Breast epithelium (tissue), 3 donors: Measurements from ENCODE around the gene LRRC18.

ENCODE experiments used
- CTCF ChIP-seq, 3 donors: fragments of 450-650 bp; IDR thresholded peaks; one replicate each; pipeline ENCODE4 v1.5.1; 2016 to 2017; ENCODE audit warnings: antibody characterized with exemption in 3 of 3, mild to moderate bottlenecking in 3 of 3, moderate library complexity in 3 of 3
- POLR2A ChIP-seq: fragments of 450-650 bp; IDR thresholded peaks from one replicate; pipeline ENCODE4 v1.6.1; 2016; ENCODE audit warnings: antibody characterized with exemption, mild to moderate bottlenecking, moderate library complexity
- POLR2AphosphoS5 ChIP-seq, 3 donors: sonication (generic); formaldehyde crosslinking; IDR thresholded peaks; one replicate each; pipeline ENCODE4 v1.6.1; 2017; ENCODE audit warnings: antibody characterized with exemption in 3 of 3

DNA sequence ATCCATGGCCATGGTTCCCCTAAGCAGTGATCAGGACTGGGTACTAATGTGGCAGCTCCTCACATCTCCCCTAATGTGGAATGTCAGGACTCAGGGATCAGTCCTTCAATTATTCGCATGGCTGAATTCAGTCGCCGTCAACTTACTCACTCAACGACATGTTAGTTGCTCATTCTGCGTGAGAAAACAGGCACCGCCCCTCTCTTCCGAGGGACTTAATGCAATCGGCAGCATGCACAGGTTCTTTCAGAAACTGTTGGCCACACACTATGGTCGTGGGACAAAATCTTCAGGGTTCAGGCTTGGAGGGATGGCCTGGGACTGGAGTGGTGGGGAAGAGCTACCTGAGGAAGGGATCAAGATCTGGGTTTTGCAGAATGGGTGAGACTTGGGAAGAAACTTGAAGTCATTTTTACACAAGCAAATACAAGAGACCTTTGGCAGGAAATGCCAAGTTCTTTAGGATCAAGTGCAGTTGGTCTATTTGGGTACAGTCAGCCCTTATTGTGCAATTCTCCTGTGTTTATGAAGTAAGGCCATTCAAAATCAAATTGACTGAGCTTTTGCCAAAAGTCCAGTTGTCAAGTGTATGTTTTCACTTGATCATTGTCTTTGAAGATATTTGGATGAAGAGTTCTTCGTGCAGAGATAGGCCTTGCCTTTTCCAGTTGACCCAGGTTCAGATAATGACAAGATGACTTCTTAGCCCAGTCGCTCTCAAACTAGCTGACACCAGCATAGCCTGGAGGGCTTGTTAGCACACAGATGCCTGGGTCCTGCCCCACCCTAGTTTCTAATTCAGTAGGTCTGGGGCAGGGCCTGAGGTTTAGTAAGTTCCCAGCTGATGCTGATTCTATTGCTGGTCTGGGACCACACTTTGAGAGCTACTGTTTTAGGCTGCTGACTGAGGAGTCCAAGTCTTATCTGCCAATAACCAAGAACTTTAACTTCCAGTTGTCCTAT, 48.5 kb downstream of the LRRC18 start:
- no peak for TF ChIP-seq POLR2AphosphoS5 (IDR thresholded peaks at IDR 0.05)
- no peak for TF ChIP-seq CTCF (IDR thresholded peaks at IDR 0.05)
- TF ChIP-seq POLR2A: no peak
